SK-N-SH (cell line): ENCODE measurements around the gene STIP1. TPM values are rescaled to one million over a fixed set of nuclear protein-coding genes. Genes with fewer than 3 reads are reported as not detected.

Experiments used
- CTCF ChIA-PET: fragments of 300-600, 350-600 bp; formaldehyde crosslinking; extraction: SDS; loops from one replicate; lab custom pipeline; 2021; lab: Yijun Ruan, JAX
- POLR2A ChIA-PET: fragments of 350-600 bp; sonication (Branson Sonifier 250); formaldehyde crosslinking; extraction: SDS; loops from one replicate; lab custom pipeline; 2020; ENCODE audit warnings: antibody characterized with exemption, inconsistent platforms; lab: Yijun Ruan, JAX
- DNase-seq: peaks from one replicate; pipeline ENCODE4 v3.0.0; 2012
- H2AFZ ChIP-seq: fragments of 200-600 bp; sonication (generic); 2 replicates; pipeline ENCODE4 v1.8.1; 2016; ENCODE audit warnings: antibody characterized with exemption, mild to moderate bottlenecking, low read depth
- H3F3A ChIP-seq: fragments of 200-600 bp; sonication (generic); replicated peaks from 2 replicates; pipeline ENCODE3; 2016; ENCODE audit warnings: antibody characterized with exemption, mild to moderate bottlenecking; ENCODE audit not compliant: insufficient read depth
- H3K27ac ChIP-seq, 2 experiments: fragments of 200-500 bp in 1 of 2; fragments of 200-600 bp in 1 of 2; sonication (Bioruptor generic) in 1 of 2; sonication (generic), shearing (Covaris generic) in 1 of 2; 2 replicates each; pipeline versions ENCODE4 v1.5.1 to v1.6.1; 2014 to 2016; ENCODE audit warnings: low read depth in 2 of 2, inconsistent platforms in 1 of 2, low read length in 1 of 2, mild to moderate bottlenecking in 1 of 2, mixed read lengths in 1 of 2
- H3K27me3 ChIP-seq: fragments of 200-600 bp; sonication (generic), shearing (Covaris generic); 2 replicates; pipeline ENCODE4 v1.6.1; 2016; ENCODE audit warnings: mixed run types; ENCODE audit not compliant: insufficient read depth
- H3K36me3 ChIP-seq, 2 experiments: fragments of 200-500 bp in 1 of 2; fragments of 200-600 bp in 1 of 2; sonication (Bioruptor generic) in 1 of 2; sonication (generic) in 1 of 2; replicated peaks in 1 of 2; 2 replicates each; pipeline versions ENCODE3 to v1.5.1; 2014 to 2016; ENCODE audit warnings: low read length in 1 of 2, mild to moderate bottlenecking in 1 of 2; ENCODE audit not compliant: insufficient read depth in 2 of 2, control insufficient read depth in 1 of 2
- H3K4me1 ChIP-seq, 2 experiments: fragments of 200-500 bp in 1 of 2; fragments of 200-600 bp in 1 of 2; sonication (Bioruptor generic) in 1 of 2; sonication (generic), shearing (Covaris generic) in 1 of 2; 2 replicates each; pipeline versions ENCODE4 v1.5.1 to v1.6.1; 2014 to 2016; ENCODE audit warnings: low read depth in 1 of 2, low read length in 1 of 2, mixed run types in 1 of 2; ENCODE audit not compliant: insufficient read depth in 2 of 2, control insufficient read depth in 1 of 2
- H3K4me2 ChIP-seq: fragments of 200-600 bp; sonication (generic), shearing (Covaris generic); 2 replicates; pipeline ENCODE4 v1.6.1; 2017; ENCODE audit warnings: mixed run types
- H3K4me3 ChIP-seq, 2 experiments: fragments of 200-500 bp in 1 of 2; fragments of 200-600 bp in 1 of 2; sonication (Bioruptor generic) in 1 of 2; sonication (generic), shearing (Covaris generic) in 1 of 2; 2 replicates each; pipeline versions ENCODE4 v1.5.1 to v1.8.1; 2014 to 2016; ENCODE audit warnings: low read depth in 2 of 2, inconsistent platforms in 1 of 2, low read length in 1 of 2, mild to moderate bottlenecking in 1 of 2, mixed read lengths in 1 of 2, moderate library complexity in 1 of 2
- H3K79me2 ChIP-seq: fragments of 200-600 bp; sonication (generic); 2 replicates; pipeline ENCODE4 v1.8.1; 2017; ENCODE audit warnings: mild to moderate bottlenecking; ENCODE audit not compliant: insufficient read depth
- H3K9ac ChIP-seq: fragments of 200-600 bp; sonication (generic); 2 replicates; pipeline ENCODE4 v1.6.1; 2017; ENCODE audit warnings: mixed run types
- H3K9me2 ChIP-seq: fragments of 200-600 bp; sonication (generic); 2 replicates; pipeline ENCODE4 v1.6.1; 2017; ENCODE audit warnings: mixed run types
- H3K9me3 ChIP-seq: fragments of 200-600 bp; sonication (generic); 2 replicates; pipeline ENCODE4 v1.6.1; 2017; ENCODE audit warnings: mixed run types, mild to moderate bottlenecking, moderate library complexity
- H4K20me1 ChIP-seq: fragments of 200-600 bp; sonication (generic); 2 replicates; pipeline ENCODE4 v1.6.1; 2017; ENCODE audit warnings: mild to moderate bottlenecking, mixed run types; ENCODE audit not compliant: insufficient read depth
- CHD2 ChIP-seq: fragments of 150-350 bp; IDR thresholded peaks from 2 replicates; pipeline ENCODE4 v1.6.1; 2018; ENCODE audit warnings: low read length; ENCODE audit not compliant: partially characterized antibody
- EP300 ChIP-seq, 2 experiments: IDR thresholded peaks; 2 replicates each; pipeline versions ENCODE4 v1.4.0 to v1.6.1; 2012; ENCODE audit warnings: borderline replicate concordance in 1 of 2, low read depth in 1 of 2, low read length in 1 of 2
- EZH2phosphoT487 ChIP-seq: fragments of 200-600 bp; sonication (generic); IDR thresholded peaks from 2 replicates; pipeline ENCODE4 v1.6.1; 2017; ENCODE audit warnings: low read depth, mixed run types, mild to moderate bottlenecking, antibody characterized with exemption, moderate library complexity, borderline replicate concordance
- FOXJ3 ChIP-seq: sonication (generic); formaldehyde crosslinking; IDR thresholded peaks from 2 replicates; pipeline ENCODE4 v1.5.1; 2020; ENCODE audit warnings: mild to moderate bottlenecking, missing genetic modification reagents
- GATA2 ChIP-seq: sonication (generic); formaldehyde crosslinking; IDR thresholded peaks from 2 replicates; pipeline ENCODE4 v1.5.0; 2020; ENCODE audit warnings: mild to moderate bottlenecking, missing genetic modification reagents
- MEF2A ChIP-seq: IDR thresholded peaks from 2 replicates; pipeline ENCODE4 v1.4.0; 2012; ENCODE audit warnings: low read depth, borderline replicate concordance
- POLR2AphosphoS5 ChIP-seq: IDR thresholded peaks from 2 replicates; pipeline ENCODE4 v1.6.1; 2012; ENCODE audit warnings: low read depth, low read length
- RAD21 ChIP-seq: IDR thresholded peaks from 2 replicates; pipeline ENCODE4 v1.6.1; 2012; ENCODE audit warnings: mild to moderate bottlenecking, low read length
- RFX5 ChIP-seq: IDR thresholded peaks from 2 replicates; pipeline ENCODE4 v1.6.1; 2012; ENCODE audit warnings: mild to moderate bottlenecking, improper control_type of control experiment, low read length
- RXRA ChIP-seq: IDR thresholded peaks from 2 replicates; pipeline ENCODE4 v1.4.0; 2012; ENCODE audit warnings: low read depth, mild to moderate bottlenecking, borderline replicate concordance
- SIN3A ChIP-seq: IDR thresholded peaks from 2 replicates; pipeline ENCODE4 v1.6.1; 2012; ENCODE audit warnings: low read depth, mild to moderate bottlenecking, low read length, moderate library complexity, borderline replicate concordance
- SMC3 ChIP-seq: IDR thresholded peaks from 2 replicates; pipeline ENCODE4 v1.6.1; 2012; ENCODE audit warnings: low read depth, low read length, improper control_type of control experiment
- TAF1 ChIP-seq: IDR thresholded peaks from 2 replicates; pipeline ENCODE4 v1.6.1; 2012; ENCODE audit warnings: low read depth, mild to moderate bottlenecking, low read length, moderate library complexity, borderline replicate concordance
- TCF12 ChIP-seq: IDR thresholded peaks from 2 replicates; pipeline ENCODE4 v1.4.0; 2012
- TEAD4 ChIP-seq: IDR thresholded peaks from 2 replicates; pipeline ENCODE4 v1.4.0; 2012; ENCODE audit warnings: mild to moderate bottlenecking, borderline replicate concordance; ENCODE audit not compliant: insufficient read depth
- USF1 ChIP-seq: IDR thresholded peaks from 2 replicates; pipeline ENCODE4 v1.4.0; 2012; ENCODE audit warnings: low read depth, borderline replicate concordance
- ZBTB33 ChIP-seq: IDR thresholded peaks from 2 replicates; pipeline ENCODE4 v1.4.0; 2012; ENCODE audit warnings: low read depth, borderline replicate concordance
- WGBS: methylation state at CpG from one replicate; pipeline ENCODE4 v1.1.6; 2017; ENCODE audit warnings: low lambda C conversion rate; 5-methylcytosine and 5-hydroxymethylcytosine counted together
- polyA plus RNA-seq, 3 experiments: library from polyadenylated mRNA; depleted of rRNA; stranded (reverse); fragments of >200 nt; gene quantifications; 2 replicates each; pipeline ENCODE4 v1.2.3, GENCODE V29; 2012
- TF ChIP-seq, protein P1 (sequence below): fragments of 150-350 bp; IDR thresholded peaks from 2 replicates; pipeline ENCODE4 v1.6.1; 2016; ENCODE audit warnings: mild to moderate bottlenecking, low read depth, low read length
- TF ChIP-seq, protein P2 (sequence below): IDR thresholded peaks from 2 replicates; pipeline ENCODE4 v1.4.0; 2012; ENCODE audit warnings: low read depth
- TF ChIP-seq, protein P3 (sequence below): IDR thresholded peaks from 2 replicates; pipeline ENCODE4; 2012

Gene STIP1
- polyA plus RNA-seq, 1 of the 3 experiments (the other 2 are of a cell fraction), result 163 TPM

GRCh38 chr11:64148917-64149617 is 36.9 kb upstream of the STIP1 start:
- no peak overlapping the region for H2AFZ ChIP-seq
- H3K4me3 ChIP-seq, result peak overlapping the region in 1 of 2 experiments; percentile 40; a peak in 1 of 4 replicates
- no peaks in the 10 kb centered on the region for H4K20me1 ChIP-seq
- 66% methylated on average over 14 of the region's 25 CpGs for whole genome bisulfite sequencing
- peaks cover 3% of the 10 kb centered on the region for H3F3A ChIP-seq
- ChIA-PET POLR2A (interaction anchor here (0.5 to 1.7 kb wide), 7 partner anchors 40 to 142 kb away, joined by 3 to 7 read pairs (median 4); no protein-coding TSS in a partner anchor), CTCF (interaction anchor here (0.7 to 14.5 kb wide), 34 partner anchors 15 to 383 kb away, joined by 3 to 207 read pairs (median 4); partner anchors contain the start of genes FLRT1, MACROD1, MARK2 and RCOR2)
- H3K4me2 ChIP-seq, result no peak overlapping the region
- no peak for DNase-seq
- H3K36me3 ChIP-seq, result no peaks in the 10 kb centered on the region
- peaks cover 0 to 73% of the 10 kb centered on the region in 2 experiments; a peak in 2 of 4 replicates for H3K4me1 ChIP-seq
- no peaks in the 10 kb centered on the region for H3K9me2 ChIP-seq
- H3K9ac ChIP-seq, result no peak overlapping the region
- H3K9me3 ChIP-seq, result no peaks in the 10 kb centered on the region
- H3K79me2 ChIP-seq, result peaks cover 3% of the 10 kb centered on the region; the same call in 1 of the 2 replicates
- peak overlapping the region in 1 of 2 experiments; percentile 91; a peak in 2 of 4 replicates for H3K27ac ChIP-seq
- no peaks in the 10 kb centered on the region for H3K27me3 ChIP-seq
- TF ChIP-seq TEAD4 (no peak), TAF1 (no peak), CHD2 (no peak), MEF2A (no peak), RFX5 (no peak), SMC3 (no peak)
- TF ChIP-seq, protein P1, sequence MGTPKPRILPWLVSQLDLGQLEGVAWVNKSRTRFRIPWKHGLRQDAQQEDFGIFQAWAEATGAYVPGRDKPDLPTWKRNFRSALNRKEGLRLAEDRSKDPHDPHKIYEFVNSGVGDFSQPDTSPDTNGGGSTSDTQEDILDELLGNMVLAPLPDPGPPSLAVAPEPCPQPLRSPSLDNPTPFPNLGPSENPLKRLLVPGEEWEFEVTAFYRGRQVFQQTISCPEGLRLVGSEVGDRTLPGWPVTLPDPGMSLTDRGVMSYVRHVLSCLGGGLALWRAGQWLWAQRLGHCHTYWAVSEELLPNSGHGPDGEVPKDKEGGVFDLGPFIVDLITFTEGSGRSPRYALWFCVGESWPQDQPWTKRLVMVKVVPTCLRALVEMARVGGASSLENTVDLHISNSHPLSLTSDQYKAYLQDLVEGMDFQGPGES, result no peak

DNA sequence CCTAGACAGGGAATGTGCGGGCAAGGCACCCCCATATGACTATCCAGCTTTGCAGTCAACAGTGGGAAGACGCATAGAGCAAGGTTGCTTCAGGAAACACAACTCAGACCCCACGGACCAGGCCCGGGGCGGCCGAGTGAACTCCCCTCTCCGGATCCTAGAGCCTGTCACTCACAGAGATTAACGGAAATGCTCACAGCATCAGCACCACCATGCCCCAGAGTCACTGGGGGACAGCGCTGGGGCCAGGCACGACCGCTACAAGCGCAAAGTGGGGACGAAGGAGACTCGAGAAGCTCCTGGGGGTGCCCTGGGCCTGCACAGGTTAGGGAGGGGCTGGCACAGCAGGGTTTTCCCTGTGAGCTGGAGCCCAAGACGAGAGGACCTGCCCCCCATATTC is 35.9 kb upstream of the STIP1 start:
- peaks cover 3% of the 10 kb centered on the region; the same call in 1 of the 2 replicates for H3K79me2 ChIP-seq
- H3K27me3 ChIP-seq, result no peaks in the 10 kb centered on the region
- ChIA-PET CTCF (interaction anchor here (0.7 to 14.5 kb wide), 30 partner anchors 14 to 384 kb away, joined by 3 to 207 read pairs (median 4); partner anchors contain the start of genes FLRT1, MACROD1, MARK2 and ZFTA), POLR2A (interaction anchor here (0.8 to 1.7 kb wide), 4 partner anchors 72 to 105 kb away, joined by 3 to 4 read pairs (median 4); no protein-coding TSS in a partner anchor)
- H3K27ac ChIP-seq, result peak overlapping the region in 1 of 2 experiments; percentile 91; a peak in 2 of 4 replicates
- H3K4me3 ChIP-seq, result no peak overlapping the region
- H3K9me3 ChIP-seq, result no peaks in the 10 kb centered on the region
- H2AFZ ChIP-seq, result no peak overlapping the region
- H3K9ac ChIP-seq, result no peak overlapping the region
- H4K20me1 ChIP-seq, result no peaks in the 10 kb centered on the region
- peaks cover 0 to 65% of the 10 kb centered on the region in 2 experiments; a peak in 2 of 4 replicates for H3K4me1 ChIP-seq
- H3K4me2 ChIP-seq, result no peak overlapping the region
- 94% methylated on average over 15 of the region's 15 CpGs for WGBS
- peaks cover 3% of the 10 kb centered on the region for H3F3A ChIP-seq
- no peak for DNase-seq
- no peaks in the 10 kb centered on the region for H3K9me2 ChIP-seq
- H3K36me3 ChIP-seq, result no peaks in the 10 kb centered on the region
- no peak for TF ChIP-seq GATA2 (CRISPR knock-in tag)
- no peak for TF ChIP-seq RAD21
- TF ChIP-seq ZBTB33, result no peak
- no peak for TF ChIP-seq CHD2
- TF ChIP-seq SIN3A, result no peak
- no peak for TF ChIP-seq EZH2phosphoT487
- TF ChIP-seq RXRA, result no peak
- TF ChIP-seq, protein P2, sequence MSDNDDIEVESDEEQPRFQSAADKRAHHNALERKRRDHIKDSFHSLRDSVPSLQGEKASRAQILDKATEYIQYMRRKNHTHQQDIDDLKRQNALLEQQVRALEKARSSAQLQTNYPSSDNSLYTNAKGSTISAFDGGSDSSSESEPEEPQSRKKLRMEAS, result no peak
- TF ChIP-seq, protein P3, sequence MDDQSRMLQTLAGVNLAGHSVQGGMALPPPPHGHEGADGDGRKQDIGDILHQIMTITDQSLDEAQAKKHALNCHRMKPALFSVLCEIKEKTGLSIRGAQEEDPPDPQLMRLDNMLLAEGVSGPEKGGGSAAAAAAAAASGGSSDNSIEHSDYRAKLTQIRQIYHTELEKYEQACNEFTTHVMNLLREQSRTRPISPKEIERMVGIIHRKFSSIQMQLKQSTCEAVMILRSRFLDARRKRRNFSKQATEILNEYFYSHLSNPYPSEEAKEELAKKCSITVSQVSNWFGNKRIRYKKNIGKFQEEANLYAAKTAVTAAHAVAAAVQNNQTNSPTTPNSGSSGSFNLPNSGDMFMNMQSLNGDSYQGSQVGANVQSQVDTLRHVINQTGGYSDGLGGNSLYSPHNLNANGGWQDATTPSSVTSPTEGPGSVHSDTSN, result no peak
- TF ChIP-seq USF1, result no peak
- no peak for TF ChIP-seq TCF12
- TF ChIP-seq EP300 (IDR thresholded peaks at IDR 0.05; ENCODE audit: borderline replicate concordance in 1 of 2, low read depth in 1 of 2, low read length in 1 of 2), result no peak
- TF ChIP-seq POLR2AphosphoS5, result no peak
- no peak for TF ChIP-seq FOXJ3 (CRISPR knock-in tag)
